Midbrain (tissue), 1 donor: Measurements from ENCODE around the gene SFXN4.
A peak's percentile ranks its signal among the peaks of the same experiment; 100 is the strongest.
"Not testable (repeated sequence)": the region's sequence is repeated elsewhere in the genome, so short reads cannot be mapped to it uniquely, and the experiment has no call there.

Experiments used
- DNase-seq: peaks from one replicate; lab custom pipeline; 2025; lab: John Stamatoyannopoulos, UW

Gene SFXN4

DNA sequence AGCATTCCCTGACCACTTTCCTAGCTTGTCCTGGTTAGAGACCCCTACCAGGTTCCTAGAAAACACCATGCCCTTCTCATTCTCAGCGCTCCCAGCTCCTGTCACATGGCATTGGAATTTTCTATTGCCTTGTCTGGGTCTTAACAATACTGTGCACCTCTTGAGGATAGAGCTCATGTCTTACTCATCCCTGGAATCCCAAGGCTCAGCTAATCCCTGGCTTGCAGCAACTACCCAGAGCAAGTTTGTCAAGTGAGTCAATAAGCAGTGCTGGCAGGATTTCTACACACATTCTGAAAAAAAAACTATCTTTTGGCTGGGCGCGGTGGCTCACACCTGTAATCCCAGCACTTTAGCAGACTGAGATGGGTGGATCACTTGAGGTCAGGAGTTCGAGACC is 24.8 kb upstream of the SFXN4 start:
- DNase-seq: no peak

DNA sequence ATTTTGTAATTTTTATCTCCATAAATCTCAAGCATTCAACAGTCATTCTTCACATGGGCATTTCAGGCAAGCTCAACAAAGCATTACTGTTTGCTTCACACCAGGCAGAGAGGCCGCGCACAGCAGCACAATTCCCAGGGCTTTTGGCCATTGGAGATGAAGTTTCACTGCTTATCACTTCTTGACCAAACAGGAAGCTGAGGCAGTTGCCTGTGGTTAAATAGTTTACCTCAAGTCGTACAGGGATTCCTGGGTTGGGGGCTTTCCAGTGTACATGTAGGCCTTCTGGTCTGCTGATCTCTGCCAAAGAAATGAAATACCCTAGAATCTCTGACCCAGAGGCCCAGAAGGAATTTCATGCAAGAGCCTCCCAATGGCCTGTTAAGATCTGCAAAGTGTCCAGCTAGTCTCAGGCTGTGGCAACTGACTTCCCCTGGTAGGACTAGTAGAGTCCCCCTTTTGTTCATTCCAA is 24.3 kb upstream of the SFXN4 start:
- peak; percentile 26 for DNase-seq

DNA sequence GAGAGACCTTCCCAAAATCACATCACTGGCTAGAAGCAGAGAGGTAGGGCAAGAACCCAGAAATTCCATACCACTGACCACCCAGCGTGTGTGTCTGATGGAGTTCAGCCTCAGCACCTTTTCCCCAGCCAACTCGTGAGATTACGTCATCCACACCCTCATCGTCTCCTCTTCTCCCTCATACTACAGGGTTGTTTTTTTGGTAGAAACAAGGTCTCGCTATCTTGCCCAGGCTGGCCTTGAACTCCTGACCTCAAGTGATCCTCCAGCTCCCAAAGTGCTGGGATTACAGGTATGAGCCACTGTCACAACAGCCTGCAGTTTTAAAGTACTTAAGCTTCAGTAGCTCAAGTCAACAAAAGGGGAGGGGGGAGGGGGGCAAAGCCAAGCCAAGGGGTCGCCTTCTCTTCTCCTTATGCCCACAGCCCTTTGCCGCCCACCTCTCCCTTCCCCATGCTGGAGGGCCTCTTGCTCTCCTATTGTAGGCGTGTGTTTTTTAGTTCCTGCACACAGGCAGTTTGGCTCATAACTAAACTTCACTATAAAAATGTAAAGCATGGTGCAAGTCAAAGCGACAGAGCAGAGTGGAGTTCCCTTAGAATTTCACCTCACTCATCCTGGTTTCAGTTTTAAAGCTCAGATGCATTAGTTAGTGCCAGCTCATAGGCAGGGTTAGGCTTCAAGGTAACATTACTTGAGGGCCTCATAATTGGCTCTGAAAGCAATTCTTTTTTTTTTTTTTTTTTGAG is 18.3 kb upstream of the SFXN4 start:
- DNase-seq: no peak

DNA sequence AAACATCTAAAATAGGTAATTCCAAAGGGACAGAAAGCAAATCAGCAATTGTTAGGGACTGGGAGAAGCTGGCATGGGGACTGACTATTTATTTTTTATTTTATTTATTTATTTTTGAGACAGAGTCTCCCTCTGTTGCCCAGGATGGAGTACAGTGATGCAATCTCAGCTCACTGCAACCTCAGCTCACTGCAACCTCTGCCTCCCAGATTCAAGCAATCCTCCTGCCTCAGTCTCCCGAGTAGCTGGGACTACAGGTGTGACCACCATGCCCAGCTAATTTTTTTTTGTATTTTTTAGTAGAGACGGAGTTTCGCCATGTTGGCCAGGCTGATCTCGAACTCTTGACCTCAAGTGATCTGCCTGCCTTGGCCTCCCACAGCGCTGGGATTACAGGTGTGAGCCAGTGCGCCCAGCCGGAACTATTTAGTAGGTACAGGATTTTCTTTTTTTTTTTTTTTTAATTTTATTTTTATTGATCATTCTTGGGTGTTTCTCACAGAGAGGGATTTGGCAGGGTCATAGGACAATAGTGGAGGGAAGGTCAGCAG is 15.4 kb upstream of the SFXN4 start:
- not testable (repeated sequence) for DNase-seq

DNA sequence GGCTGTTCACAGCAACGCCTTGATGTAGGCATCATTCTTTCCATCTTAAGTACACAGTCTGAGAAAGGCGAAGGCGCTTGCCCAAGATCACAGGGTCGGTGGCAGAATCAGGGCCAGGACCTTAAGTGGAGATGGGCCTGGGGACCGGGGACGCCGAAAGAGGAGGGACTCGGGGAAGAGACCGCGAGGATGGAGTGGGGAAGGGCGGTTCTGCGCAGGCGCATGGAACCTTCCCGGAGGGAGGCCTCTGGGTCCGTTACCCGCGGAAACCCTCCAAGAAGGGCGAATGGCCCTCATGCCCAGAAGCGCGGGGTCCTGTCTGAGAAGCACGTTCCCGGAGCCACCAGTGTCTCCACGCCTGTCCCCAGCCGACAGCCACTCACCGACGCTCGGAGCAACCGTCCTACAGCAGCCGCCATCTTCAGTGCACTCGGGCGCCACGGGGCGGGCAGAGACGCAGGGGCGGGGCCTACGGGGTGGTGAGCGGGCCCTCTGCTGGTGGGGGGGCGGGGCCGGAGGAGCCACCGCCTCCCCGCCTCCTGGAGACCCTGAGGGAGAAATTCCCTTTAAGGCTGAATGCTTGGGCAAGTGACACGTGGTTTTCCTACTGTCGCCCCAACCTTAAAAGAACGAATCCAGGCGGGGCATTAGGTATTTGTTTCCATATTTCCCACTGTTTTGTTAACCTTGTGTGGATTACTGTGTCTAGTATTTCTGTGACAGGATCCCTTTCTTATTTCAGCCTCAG is 13.0 kb upstream of the SFXN4 start, which contains the start of gene PRDX3:
Gene PRDX3 (minus strand): TSS at position 441 of the 748 bp plus-strand sequence. CDS start 22 bp downstream, at position 419.
- peak; percentile 96 for DNase-seq

DNA sequence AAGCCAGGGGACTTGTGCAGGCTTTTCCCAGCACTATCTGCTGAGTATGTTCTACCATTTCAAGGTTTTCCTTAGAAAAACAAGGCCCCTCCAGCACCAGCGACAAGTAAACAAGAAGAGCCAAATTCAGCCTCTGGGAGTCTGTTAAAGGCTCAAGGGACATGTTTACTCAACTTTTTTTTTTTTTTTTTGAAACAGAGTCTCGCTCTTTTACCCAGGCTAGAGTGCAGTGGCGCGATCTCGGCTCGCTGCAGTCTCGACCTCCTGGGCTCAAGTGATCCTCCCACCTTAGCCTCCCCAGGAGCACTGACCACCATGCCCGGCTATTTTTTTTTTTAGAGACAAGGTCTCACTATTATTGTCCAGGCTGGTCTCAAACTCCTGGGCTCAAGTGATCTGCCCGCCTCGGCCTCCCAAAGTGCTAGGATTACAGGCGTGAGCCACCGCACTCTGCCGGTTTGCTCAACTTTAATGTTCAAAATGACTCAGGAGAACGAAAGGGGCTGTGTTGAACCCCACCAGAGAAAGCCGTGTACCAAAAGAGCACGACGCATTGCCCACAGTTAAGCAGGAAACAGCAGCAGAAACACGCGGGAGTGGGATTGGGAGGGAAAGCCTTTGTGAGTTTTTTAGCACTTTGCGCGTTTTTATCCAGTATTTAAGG is 12.3 kb upstream of the SFXN4 start:
- no peak for DNase-seq

DNA sequence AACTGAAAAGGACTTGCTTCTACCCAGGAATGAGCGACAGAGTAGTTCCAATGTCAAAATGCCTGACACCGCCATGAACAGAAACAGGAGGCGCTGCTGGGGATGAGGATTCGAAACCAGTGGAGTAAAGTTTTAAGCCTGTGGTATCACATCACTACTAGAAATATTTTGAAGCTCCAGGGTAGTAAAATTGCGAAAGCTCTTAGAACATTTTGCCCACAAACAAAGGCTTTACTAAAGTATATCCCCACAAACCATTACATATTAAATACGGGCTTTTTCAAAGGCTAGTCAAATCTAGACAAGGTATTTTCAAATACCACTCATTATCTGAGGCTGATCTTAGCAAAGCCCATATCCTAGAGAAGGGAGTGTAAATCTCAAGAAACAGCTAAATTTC is 10.7 kb upstream of the SFXN4 start:
- no peak for DNase-seq

DNA sequence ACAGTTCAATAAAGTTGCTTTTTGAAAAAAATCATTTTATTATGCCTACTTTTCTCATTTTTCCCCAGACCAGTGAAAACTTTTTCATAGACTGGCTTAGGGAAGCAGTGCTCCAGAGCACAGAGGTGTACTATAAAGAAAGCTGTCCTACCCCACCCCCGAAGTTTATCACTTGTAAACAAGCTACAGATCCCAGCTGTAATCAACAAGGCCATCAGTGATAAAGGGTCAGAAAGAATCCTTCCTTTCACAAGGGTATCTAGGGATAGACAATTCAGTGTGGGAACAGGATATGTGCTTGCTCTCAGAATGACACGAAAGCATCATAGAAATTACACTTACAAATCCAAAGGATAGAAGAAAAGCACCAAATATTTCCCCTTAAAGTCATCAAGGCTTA is 8.6 kb upstream of the SFXN4 start:
- DNase-seq: no peak

DNA sequence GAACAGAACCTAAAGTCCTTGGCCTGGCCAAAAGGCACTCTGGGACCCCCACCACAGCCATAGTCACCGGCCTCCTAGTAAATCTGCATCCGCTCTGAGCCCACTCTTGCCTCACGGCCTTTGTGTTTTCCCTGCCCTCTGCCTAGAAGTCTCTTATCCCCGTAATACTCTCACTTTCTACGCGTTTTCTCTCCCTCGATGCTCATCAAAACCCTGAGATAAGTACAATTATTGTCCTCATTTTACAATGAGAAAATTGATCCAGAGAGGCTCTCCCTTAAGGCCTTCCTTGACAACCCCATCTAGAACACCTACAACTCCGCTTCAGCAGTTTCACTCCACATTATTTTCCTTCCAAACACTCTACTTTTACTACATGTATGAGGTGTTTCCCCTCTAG is 1.5 kb upstream of the SFXN4 start:
- DNase-seq: no peak

DNA sequence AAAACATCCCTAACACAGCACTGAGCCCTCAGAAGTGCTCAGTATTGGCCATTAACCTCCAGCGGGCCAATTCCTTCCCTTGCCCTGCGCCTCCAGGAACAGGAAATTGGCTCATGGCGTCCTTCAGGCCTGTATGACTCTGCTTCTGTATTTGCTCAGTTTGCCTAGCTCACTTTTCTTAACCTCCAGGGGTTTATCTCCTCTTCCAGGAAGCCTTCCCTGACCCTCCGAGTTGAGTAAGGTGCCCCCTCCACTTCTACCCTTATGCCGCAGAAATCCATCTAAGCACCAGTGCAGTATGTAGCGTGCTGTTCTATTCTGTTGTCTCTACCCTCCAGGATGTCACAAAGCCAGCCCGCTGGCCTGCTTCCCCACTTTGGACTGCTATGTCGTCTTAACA is 1.1 kb upstream of the SFXN4 start:
- DNase-seq: no peak

DNA sequence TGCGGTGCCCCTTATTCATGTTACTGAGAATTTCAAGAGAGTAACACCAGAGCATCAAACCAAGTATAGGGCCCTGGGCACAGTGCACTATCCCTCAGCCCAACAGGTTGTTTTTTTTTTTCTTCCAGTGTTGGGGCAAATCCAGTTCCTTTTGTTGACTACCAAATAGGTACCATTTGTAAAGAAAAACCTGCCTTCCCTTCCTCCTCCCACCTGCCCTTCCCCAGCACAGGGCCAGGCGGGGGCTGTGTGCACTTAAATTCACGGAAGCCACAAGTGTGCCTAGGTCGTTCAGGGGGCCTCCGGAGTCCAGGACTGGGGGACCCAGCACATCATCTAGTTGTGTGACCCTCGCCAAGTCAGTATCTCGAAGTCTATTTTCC is 595 bp upstream of the SFXN4 start:
- no peak for DNase-seq

DNA sequence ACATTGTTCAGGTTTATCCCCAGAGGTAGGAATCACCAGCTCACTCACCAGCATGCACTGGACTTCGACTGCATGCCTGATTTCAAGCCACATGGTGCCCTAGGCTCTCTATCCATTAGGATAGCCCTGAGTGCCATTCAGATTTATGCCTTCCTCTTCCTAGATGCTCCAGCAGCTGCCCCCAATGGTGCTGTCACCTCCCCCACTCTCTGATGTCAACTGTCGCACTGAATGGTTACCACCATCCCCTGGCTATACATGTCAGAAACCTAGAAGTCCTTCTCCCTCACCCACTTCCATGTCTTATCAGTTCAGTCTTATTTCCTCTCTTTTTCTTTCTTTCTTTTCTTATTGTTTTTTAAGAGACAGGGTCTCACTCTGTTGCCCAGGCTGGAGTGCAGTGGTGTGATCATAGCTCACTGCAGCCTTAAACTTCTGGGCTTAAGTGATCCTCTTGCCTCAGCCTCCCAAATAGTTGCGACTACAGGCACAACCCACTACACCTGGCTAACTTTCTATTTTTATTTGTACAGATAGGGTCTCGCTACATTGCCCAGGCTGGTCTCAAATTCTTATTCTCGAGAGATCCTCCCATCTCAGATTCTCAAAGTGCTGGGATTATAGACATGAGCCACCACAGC is 2.9 kb downstream of the SFXN4 start:
- DNase-seq: no peak

DNA sequence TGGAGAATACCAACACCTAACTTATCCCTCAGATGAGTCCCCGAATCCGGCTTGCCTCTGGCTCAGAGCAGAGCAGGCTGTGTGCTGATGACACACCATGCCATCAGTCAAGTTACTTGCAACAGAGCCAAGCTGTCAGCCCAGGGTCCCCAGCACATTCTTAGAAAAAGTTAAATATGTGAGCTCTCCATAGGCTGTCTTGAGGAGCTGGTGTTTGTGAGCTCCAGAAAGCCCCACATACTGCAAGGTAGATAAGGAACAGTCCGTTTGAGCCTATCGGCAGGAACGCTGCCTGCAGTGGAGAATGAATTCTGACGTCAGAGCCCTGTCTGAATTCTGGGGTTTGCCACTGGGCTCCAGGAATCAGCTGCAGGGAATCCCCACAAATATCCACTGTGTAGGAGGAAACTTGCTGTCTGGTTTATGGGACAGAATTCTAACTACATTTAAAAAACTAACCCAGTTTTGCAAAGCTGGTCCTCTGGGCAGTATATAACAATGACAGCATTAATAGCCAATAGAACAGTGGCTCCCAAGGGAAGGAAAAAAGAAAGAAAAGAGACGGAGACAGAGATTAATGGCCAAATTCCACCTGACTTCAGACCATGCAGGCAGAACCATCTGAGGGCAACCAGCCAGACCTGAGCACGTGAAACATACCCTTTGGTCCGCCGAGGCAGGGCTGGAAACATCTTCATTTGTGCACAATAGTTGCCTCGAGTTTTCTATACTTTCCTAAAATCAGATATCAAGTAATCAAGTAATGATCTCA is 3.6 kb downstream of the SFXN4 start:
- no peak for DNase-seq

DNA sequence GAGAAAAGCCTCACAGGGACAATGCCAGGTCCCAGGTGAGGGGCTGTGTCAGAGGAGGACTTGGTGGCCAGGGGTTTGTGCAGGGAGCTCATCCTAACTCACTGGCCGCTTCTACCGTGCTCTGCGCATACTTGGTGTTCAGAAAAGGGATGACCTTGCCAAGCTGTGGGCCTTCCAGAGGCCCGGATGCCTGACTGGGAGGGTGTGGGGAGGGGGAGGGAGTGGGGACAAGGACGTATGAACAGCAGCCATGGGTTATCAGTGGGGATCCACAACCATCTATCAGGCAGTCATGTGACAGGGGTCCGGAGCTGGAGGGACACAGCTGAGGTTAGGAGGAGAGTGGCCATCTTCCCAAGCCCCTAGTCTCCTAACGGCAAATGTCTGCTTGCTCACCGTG is 6.2 kb downstream of the SFXN4 start:
- no peak for DNase-seq

DNA sequence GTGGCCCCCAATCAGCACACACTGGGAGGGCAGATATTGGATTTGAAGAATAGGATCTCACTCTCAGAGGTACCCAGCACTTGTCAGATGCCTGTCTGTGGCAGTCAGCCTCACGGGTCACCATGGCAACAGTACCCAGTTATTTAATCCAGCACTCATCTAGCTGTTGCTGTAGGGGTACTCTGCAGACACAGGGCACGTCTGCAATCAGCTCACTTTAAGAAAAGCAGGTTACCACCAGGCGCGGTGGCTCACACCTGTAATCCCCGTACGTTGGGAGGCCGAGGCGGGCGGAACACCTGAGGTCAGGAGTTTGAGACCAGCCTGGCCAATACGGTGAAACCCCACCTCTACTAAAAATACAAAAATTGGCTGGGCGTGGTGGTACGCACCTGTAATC is 11.9 kb downstream of the SFXN4 start:
- DNase-seq: no peak

DNA sequence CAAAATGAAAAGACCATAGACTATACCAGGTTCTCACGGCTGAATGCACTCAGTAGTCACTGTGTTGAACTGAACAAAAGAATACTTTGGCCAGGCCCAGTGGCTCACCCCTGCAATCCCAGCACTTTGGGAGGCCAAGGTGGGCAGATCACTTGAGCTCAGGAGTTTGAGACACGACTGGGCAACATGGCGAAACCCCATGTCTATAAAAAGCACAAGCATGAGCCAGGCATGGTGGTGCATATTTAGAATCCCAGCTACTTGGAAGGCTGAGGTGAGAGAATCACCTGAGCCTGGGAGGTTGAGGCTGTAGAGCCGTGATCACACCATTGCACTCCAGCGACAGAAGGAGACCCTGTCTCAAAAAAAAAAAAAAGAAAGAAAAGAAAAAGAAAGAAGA is 12.5 kb downstream of the SFXN4 start:
- no peak for DNase-seq

DNA sequence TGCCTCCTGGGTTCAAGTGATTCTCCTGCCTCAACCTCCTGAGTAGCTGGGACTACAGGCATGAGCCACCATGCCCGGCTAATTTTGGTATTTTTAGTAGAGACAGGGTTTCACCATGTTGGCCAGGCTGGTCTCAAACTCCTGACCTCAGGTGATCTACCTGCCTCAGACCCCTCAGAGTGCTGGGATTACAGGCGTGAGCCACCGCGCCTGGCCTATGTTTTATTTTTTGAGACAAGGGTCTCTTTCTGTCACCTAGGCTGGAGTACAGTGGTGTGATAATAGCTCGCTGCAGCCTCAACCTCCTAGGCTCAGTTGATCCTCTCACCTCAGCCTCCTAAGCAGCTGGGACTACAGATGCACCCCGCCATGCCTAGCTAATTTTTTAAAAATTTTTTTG is 13.9 kb downstream of the SFXN4 start:
- not testable (repeated sequence) for DNase-seq

DNA sequence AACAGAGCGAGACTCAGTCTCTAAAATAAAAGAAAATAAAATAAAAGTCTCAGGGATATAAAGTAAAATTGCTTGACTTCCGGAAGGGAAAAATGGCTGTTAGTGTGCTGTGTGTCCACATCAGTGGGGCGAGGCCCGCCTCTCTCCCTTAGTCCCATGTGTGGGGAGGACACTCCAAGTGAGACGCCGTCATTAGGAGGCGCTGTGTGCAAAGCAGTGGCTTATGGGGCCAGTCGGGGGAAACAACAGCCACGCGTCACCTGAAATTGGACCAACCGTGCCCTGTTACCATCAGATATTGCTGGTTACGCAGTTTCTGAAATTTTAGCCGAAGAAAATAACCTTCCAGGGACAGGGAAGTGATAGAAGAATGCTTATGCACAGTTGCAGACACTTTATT is 15.8 kb downstream of the SFXN4 start:
- no peak for DNase-seq

DNA sequence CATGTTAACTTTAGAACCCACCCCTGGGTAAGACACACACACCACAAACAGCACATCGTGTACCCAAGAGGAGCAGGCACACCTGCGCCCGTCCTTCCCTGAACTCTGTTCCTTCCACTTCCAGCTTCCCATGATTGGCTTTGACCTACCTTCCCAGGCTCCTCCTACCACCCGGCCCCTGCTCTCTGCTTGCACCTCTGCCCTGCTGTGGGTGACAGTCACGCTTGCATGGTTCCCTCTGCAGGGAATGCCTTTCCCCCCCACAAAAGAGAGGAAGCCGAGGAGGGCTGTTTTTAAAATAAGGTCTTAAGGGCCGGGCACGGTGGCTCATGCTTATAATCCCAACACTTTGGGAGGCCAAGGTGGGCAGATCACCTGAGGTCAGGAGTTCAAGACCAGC is 16.4 kb downstream of the SFXN4 start:
- no peak for DNase-seq

DNA sequence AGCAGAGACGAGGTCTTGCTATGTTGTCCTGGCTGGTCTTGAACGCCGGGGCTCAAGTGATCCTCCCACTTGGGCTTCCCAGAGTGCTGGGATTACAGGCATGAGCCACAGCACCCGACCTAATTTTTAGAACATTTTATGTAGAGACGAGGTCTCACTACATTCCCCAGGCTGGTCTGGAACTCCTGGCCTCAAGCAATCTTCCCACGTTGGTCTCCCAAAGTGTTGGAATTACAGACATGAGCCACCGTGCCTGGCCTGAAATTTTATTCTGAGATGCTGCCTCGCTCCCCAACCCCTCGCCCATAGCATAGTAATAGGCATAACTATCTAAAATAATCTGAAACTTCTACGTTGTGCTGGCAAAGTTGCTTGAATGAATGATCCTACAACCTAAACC is 21.9 kb downstream of the SFXN4 start:
- DNase-seq: no peak

DNA sequence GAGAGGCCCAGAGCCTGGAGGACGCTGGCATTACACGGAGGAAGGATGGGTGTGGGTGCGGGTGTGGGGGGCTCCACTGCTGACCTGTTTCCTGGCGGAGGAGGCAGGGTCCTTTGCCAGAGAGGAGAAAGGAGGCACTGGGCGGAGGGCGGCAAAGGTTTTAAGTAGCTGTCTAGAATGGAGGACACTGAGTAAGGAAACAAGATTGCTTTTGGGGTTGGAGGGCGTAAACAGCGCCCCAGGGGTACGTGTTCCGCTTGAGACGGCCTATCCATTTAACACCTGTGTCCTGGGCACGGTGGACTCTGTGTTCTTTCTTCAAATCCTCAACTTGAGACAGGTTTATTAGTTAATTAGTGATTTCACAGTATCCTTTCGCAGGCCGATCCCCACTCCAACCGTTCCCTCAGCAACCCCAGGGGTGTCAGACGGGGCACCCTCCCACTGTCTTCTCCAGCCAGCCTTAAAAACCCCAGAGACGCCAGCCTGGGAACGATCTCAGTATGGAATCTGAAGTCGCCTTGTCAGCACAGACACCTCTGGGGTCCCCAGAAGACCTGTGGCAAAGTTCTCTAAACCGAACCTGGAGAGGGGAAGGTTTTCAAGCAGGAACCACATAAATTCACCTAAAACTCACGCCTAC is 24.8 kb downstream of the SFXN4 start:
- no peak for DNase-seq
